GM12874 (cell line): Measurements from ENCODE around the gene TLE3.

Experiments
- CTCF ChIP-seq: IDR thresholded peaks from 2 replicates; pipeline ENCODE4 v1.5.1; 2011; ENCODE audit warnings: low read depth, mild to moderate bottlenecking, control low read depth, low read length, moderate library complexity; ENCODE audit not compliant: insufficient read depth

TLE3 gene

GRCh38 chr15:70048578-70049514 lies 48.9 kb downstream of the TLE3 start:
- no peak for TF ChIP-seq CTCF

DNA sequence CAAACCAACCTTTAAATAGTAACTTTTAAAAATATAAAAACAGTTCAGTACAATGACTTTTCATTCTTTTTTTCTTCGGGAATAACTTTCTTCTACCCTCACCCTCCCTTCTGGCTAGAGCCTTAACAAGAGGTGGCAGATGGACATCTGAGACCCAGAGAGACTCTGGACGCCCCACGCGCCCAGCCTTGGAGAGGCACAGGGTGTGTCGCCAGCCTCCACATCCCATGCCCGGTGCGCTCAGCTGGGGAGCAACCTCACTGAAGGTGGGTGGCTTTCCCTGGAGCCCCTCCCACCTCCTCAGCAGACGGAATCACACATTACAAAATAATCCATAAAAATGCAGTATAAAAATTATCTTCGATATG lies 49.5 kb downstream of the TLE3 start:
- TF ChIP-seq CTCF: no peak

- no peak for TF ChIP-seq CTCF
These were observed 50.1 kb downstream of the TLE3 start for GRCh38 chr15:70047386-70048197.

DNA sequence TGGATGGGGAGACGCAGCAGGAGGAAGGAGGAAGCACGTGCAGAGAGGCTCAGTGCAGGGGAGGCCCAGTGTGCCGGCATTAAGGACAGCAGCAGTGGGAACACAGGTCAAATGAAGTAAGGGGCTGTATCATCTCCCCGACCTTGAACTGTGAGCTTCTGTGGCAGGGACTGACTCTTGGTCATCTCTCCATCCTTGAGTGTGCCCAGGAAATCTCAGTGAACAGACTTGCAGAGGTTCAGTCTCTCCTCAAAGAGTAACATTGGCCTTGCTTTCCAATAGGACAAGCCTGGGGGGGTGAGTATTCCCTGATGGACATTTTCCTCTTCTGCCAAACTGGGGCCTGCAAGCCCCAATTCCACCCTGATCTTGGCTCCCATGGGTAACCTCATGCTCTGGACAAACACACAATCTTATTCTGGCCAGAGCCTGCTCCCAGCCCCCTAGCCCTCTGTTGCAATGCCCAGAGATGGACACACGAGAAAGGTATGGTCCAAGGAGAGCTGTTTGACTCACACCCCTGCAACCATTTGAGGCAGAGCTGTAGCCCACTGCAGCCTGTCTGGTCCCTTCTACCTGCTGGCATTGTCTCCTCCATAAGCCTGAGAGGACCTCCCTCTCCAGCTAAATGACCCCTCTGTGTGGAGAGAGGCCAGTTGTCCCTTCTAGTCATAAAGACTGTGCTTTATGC lies 50.9 kb downstream of the TLE3 start:
- no peak for TF ChIP-seq CTCF

- TF ChIP-seq CTCF: no peak
These were observed 52.7 kb downstream of the TLE3 start for GRCh38 chr15:70045045-70045444.

GRCh38 chr15:70044168-70044567 lies 53.5 kb downstream of the TLE3 start:
- no peak for TF ChIP-seq CTCF

GRCh38 chr15:70043590-70043989 lies 54.1 kb downstream of the TLE3 start:
- no peak for TF ChIP-seq CTCF
